Uterus (tissue), 2 donors: ENCODE results near the gene BDNF.

Source experiments
- POLR2A ChIP-seq, 2 donors: fragments of 450-650 bp; IDR thresholded peaks; one replicate each; pipeline ENCODE4 v1.6.1; 2016; ENCODE audit warnings: antibody characterized with exemption in 2 of 2, mild to moderate bottlenecking in 1 of 2, moderate library complexity in 1 of 2
- TF ChIP-seq, protein P1 (sequence below), 4 experiments: fragments of 200-600 bp in 2 of 4; fragments of 450-650 bp in 2 of 4; sonication (generic) in 2 of 4; IDR thresholded peaks; one replicate each; pipeline ENCODE4 v1.5.1; 2016 to 2019; ENCODE audit warnings: antibody characterized with exemption in 4 of 4, mild to moderate bottlenecking in 2 of 4, moderate library complexity in 1 of 4

- TF ChIP-seq, protein P1, sequence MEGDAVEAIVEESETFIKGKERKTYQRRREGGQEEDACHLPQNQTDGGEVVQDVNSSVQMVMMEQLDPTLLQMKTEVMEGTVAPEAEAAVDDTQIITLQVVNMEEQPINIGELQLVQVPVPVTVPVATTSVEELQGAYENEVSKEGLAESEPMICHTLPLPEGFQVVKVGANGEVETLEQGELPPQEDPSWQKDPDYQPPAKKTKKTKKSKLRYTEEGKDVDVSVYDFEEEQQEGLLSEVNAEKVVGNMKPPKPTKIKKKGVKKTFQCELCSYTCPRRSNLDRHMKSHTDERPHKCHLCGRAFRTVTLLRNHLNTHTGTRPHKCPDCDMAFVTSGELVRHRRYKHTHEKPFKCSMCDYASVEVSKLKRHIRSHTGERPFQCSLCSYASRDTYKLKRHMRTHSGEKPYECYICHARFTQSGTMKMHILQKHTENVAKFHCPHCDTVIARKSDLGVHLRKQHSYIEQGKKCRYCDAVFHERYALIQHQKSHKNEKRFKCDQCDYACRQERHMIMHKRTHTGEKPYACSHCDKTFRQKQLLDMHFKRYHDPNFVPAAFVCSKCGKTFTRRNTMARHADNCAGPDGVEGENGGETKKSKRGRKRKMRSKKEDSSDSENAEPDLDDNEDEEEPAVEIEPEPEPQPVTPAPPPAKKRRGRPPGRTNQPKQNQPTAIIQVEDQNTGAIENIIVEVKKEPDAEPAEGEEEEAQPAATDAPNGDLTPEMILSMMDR (IDR thresholded peaks at IDR 0.05): no peak
- no peak for TF ChIP-seq POLR2A (IDR thresholded peaks at IDR 0.05)
Observed at GRCh38 chr11:27642954-27643353, 57.3 kb downstream of the BDNF start.
